Inflammatory macrophage (primary cell): ENCODE results near the gene G6PC2.
"Not testable (repeated sequence)": the region's sequence is repeated elsewhere in the genome, so short reads cannot be mapped to it uniquely, and the experiment has no call there.

ENCODE experiments used
- DNase-seq, 2 donors: peaks; one replicate each; pipeline ENCODE4 v3.0.0-alpha.2; 2020 to 2022

The G6PC2 gene

DNA sequence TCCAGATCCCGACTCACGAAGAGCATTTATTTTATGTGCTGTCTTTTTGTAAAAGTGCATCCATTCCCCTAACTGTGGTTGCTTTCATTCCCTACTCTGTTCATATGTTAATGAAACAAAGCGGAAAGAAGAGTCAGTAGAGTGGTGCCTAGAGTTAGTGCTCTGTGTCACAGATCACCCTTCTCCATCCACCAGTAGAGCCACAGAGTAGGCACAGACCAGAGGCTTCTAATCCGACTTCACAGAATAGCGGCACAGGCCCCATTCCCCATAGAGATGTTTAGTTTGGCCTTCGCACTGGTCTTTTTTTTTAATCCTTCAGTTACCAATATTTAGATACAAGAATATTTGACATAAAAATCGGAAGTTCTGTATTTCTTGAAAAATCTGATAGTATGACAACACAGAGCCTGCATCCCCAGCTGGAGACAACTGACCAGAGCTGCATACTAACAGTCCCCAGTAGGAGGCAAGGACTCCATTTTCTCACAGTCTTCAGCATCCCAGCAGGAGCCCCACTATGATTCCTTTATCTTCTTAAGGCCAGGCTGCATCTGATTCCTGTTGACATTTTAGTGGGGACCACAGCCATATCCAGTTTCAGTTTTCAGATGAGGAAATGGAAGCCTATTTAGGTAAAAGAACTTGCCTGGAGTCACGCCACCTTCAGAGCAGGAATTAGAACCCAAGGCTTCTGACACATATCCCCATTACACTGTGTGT lies 7.0 kb downstream of the G6PC2 start:
- no peak for DNase-seq

DNA sequence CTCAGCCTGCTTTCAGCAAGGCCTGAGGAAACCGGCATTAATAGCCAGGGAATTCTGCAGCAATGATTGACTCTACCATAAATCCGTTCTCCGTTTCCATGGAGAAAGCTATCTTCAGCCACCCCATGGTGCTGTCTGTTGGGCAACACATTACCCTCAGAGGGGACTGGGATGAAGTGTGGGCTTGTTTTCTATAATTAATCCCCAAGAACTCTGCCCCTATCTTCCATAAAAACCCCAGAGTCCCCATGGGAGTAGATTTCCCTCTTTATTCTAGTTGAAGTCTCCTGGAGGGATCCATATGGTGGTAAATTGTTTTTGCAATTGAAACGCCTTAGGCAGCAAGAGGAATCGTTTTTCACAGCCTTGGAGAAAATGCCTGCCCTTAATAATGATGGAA lies 9.2 kb downstream of the G6PC2 start:
- DNase-seq: no peak

DNA sequence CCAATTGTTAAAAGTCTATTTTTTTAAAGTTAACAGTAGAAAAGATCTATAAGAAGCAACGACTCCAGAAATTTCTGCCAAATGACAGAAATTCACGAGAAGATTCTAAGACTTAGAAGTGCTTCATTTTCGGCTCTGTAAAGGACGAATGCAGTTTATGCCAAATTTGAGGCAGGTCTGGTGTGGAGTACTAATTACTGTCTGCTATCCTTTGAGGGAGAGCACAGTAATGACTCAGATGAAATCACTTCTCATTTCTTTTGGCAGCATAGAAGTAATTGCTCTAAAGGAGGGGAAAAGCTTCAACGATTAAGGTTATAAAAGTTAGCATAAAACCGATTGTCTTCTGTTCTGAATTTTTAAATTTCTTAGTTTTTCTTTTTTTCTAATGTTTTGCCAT lies 11.4 kb downstream of the G6PC2 start:
- no peak for DNase-seq

DNA sequence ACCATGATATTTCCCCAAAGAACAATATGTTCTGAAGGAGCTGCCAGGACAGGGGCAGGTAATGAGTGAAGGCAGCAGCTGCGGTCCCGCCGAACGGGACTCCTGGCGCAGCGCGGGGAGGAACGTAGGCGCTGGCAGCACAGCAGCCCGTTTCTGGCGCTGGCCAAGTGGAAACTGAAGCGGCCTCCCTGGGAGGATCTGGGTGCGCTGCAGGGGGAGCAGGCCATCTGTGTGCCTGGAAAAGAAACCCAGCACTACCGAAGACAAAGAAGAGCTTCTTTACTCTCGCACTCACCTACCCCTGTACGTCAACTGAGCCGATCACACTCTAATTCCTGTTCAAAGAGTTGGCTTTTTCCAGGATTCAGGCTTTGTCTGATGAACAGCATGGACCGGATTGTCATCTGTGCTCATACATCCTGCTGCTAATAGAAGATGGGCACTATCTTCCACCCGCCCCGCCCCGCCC lies 11.8 kb downstream of the G6PC2 start:
- DNase-seq: peak in 1 of 2 donors; percentile 3

DNA sequence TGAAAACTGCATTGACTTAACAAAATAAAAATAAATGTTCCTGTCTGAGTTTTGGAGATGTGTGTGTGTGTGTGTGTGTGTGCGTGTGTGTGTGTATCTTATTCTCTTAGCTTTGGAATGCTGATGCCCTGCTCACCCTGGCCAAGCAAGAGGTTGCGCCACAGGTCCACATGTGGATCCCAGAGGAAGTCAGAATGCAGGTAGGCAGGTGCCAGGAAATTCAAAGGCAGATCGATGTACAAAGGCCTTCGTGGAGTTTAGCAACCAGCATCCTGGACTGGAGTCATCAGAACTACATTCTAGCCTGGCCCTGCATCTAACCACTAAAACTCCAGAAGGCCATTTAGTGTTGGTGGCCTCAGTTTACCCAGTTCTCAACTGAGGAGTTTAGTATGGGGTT lies 12.4 kb downstream of the G6PC2 start:
- no peak for DNase-seq

DNA sequence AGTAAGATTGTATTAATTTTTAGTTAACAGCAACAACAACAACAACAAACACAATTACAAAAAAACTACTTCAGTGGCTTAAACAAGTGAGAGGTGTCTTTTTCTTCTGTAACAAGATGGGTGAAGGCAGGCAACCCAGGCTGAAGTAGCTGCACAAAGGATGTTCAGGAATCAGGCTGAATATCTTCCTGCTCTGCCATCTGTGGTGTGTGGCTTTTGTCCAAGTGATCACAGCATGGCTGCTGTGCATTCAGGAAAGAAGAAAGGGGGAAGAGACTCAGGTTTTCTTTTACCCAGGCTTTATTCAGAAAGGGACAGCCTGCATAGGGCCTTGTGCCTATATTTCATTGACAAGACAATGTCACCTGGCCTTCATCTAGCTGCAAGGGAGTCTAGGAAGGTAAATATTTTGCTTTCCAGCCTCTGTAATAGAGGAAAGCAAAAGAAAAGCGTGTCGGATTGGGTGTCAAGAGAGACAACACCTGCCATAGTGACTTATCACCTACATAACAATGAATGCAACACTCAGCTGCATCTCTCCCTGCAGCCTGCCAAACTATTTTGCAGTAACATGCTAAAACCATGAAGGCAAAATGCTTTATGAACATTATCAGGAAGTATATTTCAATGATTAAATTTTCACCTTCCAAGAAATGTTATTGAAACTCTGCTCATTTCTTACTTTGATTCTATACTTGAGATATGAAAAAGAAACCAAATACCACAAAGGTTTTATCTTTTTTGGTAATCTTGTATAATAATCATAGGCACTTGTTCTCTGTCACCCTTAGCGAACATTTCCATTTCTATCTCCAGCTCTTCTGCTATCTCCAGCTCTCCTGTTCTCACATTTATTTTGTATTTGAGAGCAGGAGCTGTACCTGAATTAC lies 14.6 kb downstream of the G6PC2 start:
- DNase-seq: no peak

DNA sequence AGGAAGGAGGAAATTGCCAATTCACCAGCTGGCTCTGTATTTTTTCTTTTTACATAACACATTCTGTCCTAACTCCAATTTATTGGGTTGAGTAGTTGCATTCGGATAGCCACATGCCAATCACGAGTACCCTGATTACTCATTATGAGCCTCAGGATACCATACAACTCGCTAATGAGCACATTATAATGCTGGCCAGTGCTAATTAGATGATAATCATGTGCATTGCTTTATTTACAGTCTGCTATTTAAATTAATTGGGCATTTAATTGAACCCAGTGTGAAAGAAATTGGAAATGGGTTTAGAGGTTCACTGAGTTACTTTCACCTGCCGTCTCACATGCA lies 15.2 kb downstream of the G6PC2 start:
- no peak for DNase-seq

DNA sequence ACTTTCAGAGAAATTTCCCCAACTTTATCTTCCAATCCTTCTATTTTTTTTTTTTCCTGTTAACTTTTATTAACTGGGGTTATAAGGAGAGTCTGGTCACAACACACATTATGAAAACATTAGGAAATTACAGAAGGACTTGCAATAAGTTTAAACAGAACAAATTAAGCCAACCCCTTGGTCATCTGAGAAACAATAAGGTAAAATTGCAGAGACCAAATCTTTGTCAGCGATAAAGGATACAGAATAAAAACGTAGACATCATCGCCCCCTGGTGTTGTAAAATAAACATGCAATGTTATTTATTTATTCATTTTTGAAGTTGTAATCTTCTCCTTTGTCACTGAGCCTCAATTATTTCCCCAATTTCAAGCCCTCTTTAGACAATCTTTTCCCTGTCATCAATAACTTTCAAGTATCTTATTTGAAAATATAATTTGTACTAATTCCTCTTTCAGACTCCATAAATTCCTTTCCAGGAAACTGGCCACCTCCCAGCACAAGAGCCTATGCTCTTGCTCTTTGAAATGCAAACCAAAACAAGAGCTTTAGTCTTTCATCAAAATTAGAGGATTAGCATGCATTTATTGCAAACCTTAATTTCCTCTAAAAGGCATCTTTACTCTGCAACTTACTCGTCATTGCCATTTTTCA lies 19.5 kb downstream of the G6PC2 start:
- peak; percentile 4 to 68 for DNase-seq

DNA sequence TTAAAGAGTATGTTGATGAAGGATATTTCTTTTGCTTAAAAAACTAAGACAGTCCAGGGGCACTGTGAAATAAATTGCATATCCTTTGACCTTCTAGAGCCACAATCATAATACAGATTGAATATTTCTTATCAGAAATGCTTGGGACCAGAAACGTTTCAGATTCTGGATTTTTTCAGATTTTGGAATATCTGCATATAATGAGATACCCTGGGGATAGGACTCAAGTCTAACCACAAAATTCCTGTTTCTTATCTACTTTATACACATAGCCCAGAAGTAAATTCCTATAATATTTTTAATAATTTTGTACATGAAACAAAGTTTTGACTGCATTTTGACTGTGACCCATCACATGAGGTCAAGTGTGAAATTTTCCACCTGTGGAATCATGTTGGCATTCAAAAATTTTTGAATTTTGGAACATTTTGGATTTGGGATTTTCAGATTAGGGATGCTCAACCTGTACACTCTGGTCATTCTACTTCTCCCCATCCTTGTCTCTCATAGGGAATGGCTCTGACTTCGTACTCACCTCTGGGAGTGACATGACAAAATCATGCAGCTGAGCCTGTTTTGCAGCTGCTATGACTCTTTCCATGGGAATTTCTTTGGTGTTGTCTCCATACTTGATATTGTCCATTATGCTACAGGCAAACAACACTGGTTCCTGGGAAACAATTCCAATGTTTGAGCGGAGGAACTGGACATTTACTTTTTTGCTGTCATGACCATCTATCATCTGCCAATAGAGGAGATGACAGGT lies 25.7 kb downstream of the G6PC2 start:
- DNase-seq: no peak

DNA sequence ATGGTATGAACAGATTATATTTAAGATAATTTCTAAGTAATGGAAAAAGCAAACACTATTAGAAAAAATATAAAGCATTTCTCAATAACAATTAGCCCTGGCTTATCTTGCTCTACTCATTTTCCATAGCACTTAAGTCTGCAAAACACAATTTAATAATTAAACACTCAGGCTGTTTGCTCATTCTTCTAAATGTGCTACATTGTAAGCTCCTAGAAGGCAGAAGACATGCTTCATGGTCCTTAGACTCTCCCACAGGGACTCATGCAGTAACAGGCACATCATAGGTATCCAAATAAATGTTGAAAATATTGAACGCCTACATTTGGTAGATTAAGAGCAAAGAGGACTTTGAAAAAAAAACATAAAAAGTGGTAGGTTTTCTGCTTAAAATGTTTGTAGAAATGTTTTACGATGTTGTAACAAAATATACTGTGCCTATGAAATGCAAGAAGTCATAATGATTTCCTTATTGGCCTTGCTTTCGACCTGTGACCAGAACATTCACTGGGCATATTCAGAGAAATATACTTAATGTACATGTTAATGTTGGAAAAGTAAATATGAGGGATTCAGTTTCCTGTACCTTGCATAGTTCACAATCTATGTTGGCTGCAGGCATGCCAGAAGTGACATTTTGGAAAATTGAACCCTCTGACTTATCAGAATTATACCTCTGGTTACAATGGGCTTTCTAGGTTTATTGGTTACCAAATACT lies 27.2 kb downstream of the G6PC2 start:
- DNase-seq: no peak

DNA sequence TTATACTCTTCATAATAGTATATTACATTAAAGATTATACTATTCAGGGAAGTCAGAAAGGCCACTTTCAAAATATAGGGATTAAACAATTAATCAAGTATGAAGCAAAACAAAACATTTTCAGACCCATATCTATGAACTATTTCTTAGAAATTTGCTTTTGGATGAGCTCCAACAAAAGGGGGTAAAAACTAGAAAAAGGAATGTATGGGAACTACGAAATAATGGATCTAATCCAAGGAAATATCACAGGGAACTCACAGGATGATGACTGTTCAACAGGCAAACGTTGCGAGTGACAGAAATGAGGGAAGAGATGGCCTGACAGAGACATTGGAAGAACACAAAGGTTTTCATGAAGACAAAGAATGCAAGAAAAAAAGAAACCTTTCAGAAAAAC lies 27.9 kb downstream of the G6PC2 start:
- DNase-seq: no peak

DNA sequence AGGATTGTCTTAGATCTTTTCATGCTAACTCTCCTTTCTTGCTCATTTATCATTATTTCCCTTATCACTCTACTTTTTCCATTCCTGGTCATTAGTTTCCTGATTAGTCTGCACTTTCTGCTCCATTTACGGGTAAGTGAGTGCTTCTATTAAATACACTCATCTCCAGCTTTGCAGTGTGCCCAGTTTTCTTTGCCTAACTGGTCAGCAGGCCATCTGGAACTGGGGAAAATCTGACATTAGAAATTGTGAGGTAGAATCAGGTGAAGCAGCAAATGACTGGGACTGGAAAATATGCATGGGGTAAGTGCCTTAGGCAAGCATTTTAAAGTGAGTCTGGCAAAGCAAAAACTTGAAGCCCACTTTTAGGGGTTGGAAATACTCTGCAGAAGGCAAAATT lies 29.2 kb downstream of the G6PC2 start:
- DNase-seq: no peak

DNA sequence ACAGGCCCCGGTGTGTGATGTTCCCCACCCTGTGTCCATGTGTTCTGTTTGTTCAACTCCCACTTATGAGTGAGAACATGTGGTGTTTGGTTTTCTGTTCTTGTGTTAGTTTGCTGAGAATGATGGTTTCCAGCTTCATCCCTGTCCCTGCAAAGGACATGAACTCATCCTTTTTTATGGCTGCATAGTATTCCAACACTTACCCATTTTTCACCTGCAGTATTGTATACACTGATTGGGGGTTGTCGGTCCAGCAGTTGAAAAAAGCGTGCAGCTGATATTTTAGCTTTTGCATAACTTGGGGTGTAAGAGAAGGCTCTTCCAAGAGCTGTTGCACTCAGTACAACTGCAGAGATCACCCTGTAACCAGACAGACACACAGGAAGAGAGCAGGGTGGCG lies 31.1 kb downstream of the G6PC2 start:
- DNase-seq: not testable (repeated sequence)

DNA sequence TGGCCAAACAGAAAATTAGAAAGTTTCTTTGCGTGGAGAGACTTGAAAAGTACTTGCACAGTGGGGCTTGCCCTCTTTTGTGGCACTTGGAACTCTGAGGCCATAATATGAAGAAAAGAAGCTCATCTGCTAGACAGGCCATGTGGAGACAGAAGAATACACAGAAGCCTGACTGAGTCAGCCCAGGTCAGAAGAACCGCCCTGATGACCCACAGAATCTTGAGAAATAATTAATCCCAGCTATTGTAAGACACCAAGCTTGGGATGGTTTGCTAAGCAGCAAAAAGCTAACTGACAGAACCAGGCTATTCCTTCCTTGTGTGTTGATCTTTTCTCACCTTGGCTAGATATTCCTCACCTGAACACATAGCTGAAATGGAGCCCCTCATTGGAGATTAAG lies 33.7 kb downstream of the G6PC2 start:
- no peak for DNase-seq

DNA sequence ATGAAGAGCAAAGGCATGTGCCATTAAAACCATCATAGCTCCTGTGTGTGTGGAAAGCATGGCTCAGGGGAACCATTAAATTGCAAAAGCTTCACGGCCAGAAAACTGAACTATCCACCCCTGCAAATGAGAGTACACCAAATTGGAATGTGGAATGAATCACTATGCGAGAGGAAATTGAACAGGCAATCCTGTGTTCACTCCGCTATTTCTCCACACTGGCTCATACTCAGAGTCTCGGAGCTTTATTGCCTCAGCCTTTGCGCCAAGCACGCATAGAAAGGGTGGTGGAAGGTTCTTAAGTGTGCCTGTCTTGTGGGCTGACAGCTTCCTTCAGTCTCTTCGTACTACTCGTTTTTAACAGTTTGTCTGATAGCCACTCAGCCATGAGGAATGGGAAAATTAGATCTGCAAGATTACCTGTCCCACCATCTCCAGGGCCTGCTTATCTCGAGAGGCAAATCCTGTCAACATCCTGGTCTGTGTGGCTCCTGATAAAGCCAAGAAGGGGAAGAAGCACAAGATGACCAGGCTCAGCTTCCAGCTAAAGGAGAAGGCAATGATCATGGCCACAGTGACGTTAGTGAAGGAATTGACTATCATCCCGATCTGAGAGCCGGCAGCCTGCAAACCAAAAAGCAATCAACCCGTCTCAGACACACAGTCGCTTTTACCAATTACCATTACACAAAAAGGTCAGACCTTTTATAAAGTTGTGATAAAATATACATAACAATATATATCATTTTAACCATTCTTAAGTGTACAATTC lies 34.9 kb downstream of the G6PC2 start:
- peak; percentile 69 to 77 for DNase-seq

DNA sequence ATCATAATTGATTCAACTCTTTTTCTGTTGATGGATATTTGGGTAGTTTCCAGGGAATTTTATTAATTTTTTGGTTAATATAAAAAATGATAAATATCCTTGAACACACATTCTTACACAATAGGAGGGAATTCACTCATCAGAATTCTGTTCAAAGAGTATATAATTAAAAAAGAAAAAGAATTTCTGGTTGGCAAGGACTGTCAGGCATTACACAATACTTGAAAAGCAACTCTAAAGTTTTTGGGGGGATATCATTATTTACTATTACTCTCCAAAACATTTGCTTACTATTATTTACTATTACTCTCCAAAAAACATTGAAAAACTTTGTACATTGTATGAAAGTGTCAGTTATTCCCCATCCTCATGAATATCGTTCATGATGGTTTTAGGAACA lies 38.0 kb downstream of the G6PC2 start:
- no peak for DNase-seq

DNA sequence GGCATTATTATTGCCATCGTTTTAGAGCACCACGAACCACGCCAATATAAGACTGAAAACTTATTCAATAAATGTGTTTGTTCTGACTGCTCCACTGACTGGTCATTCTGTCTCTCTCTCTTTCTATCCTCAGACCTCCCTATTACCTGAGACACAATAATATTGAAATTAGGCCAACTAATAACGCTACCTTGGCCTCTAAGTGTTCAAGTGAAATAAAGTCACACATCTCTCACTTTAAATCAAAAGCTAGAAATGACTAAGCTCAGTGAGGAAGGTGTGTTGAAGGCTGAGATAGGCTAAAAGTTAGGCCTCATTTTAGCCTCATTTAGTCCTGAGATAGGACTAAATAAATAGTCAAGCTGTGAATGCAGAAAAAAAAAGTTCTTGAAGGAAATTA lies 38.8 kb downstream of the G6PC2 start:
- no peak for DNase-seq

DNA sequence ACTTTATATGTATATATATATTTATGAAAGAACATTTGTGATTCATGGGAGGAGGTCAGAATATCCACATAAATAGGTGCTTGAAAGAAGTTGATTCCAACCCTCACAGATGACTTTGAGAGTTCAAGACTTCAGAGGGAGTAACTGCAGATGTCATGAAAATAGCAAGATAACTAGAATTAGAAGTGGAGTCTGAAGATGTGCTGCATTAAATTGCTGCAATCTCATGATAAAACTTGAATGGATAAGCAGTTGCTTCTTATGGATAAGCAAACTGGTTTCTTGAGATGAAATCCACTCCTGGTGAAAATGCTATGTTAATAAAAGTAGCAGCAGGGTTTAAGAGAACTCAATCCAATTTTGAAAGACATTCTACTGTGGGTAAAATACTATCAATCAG lies 40.2 kb downstream of the G6PC2 start:
- no peak for DNase-seq

DNA sequence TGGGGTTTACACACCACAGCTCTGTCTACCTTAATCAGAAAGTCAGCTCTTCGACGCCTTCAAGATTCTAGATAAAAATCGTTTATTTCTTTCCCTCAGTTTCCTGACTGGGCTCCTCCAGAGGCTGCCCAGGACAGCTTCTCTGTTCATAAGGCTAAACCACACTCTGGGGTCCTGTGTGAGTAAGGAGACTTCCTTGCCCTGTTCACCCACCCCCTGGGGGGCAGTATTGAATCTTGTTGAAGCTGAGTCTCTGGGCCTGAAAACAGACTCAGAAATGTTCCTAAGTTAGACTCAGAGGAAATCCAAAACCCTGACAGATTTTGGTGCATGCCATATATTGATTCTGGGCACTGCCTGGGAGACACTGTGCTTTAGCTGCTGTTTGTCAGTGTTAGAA lies 43.0 kb downstream of the G6PC2 start:
- DNase-seq: no peak

DNA sequence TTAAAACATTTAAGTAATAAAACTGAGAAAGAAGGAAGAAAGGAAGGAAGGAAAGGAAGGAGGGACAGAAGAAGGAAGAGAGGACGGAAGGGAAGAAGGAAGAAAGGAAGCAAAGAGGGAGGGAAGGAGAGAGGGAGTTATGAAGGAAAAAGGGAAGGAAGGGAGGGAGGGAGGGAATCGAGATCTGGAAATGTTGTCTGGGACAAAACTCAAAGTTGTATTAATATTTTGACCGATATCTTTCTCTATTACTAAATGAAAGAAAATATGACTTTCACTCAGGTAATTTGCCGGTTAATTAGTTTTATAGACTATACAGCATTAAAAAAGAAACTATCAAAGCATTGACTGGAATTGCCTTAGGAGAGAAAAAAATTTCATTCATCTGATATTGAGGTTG lies 44.4 kb downstream of the G6PC2 start:
- DNase-seq: no peak

DNA sequence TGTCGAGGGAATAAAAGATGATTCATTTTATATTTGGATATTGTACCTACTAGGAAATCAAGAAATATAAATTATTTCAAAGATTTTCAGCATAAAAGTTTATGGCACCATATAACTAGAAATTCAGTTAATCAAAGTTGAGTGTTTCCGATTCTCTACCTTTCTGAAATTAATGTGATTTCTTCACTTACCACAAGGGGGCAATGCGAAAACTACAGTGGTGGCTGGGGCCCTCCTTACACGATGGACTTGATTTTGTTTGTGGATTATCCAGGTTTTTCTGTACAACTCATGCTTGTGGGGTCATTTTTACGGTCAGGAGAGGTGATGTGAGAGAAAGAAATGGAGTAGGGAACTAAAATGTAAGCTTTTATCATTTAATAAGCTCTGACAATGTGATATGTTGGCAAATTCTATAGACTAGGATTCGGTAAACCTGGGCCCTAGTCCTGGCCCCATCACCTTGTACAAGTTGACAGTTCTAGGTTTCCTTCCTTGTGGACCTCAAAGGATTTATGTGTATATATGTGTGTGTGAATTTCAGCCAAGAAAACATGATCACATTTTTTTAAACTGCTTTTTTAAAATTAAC lies 47.6 kb downstream of the G6PC2 start:
- DNase-seq: peak; percentile 19 to 24
